ENCODE data around the gene DBH. TPM values are rescaled to one million over a fixed set of nuclear protein-coding genes. Genes with fewer than 3 reads are reported as not detected.

The DBH gene
- polyA plus RNA-seq, 1 donor (not counting 4 experiments of a cell fraction or from before 2014, with no cell fraction given) = not detected

DNA sequence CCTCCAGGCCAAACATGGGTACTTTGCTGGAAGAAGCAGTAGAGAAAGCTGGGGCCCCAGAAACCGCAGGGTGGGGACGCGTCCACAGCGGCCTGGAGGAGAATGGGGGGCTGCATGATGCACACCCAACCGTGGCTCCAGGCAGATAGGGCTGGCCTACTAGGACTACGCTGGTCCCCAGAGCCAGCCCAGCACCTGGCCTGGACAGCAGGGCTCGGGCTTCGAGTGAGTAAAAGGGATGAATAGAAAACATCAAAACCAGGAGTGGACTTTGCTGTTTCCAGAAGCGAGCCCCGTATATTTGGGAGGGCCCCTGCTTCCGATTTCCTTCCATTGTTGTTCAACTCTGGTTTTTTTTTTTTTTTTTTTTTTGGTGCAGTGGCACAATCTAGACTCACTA, 30.7 kb downstream of the DBH start:
- Histone ChIP-seq H3K27me3 (ENCODE audit: control insufficient read depth, extremely low read depth, insufficient read depth, low read length) (peaks cover 21% of the 10 kb centered on the region), H3K27ac (ENCODE audit: control insufficient read depth, insufficient read depth, low read length) (no peak overlapping the region), H3K4me2 (ENCODE audit: control insufficient read depth, extremely low read depth, insufficient read depth, low read depth, low read length) (no peak overlapping the region), H3K9ac (ENCODE audit: control insufficient read depth, extremely low read depth, insufficient read depth, low read length) (no peak overlapping the region), H3K4me1 (ENCODE audit: control insufficient read depth, extremely low read depth, insufficient read depth, low read length) (no peaks in the 10 kb centered on the region), H3K4me3 (ENCODE audit: control insufficient read depth in 2 of 3, extremely low read depth in 1 of 3, insufficient read depth in 2 of 3, low read depth in 1 of 3, low read length in 3 of 3) (no peak overlapping the region), H3K9me3 (ENCODE audit: control insufficient read depth, low read depth, low read length) (no peaks in the 10 kb centered on the region), H3K36me3 (ENCODE audit: control insufficient read depth in 2 of 2, extremely low read depth in 1 of 2, insufficient read depth in 2 of 2, low read length in 2 of 2) (no peaks in the 10 kb centered on the region), H2AFZ (ENCODE audit: control insufficient read depth, low read length) (no peak overlapping the region), H3K79me2 (ENCODE audit: control insufficient read depth, insufficient read depth, low read length) (no peaks in the 10 kb centered on the region), H3K9me1 (ENCODE audit: control insufficient read depth, extremely low read depth, insufficient read depth, low read length) (no peaks in the 10 kb centered on the region), H4K20me1 (ENCODE audit: control insufficient read depth, extremely low read depth, insufficient read depth, low read length) (no peaks in the 10 kb centered on the region)
- dilution Hi-C loops (cut with MboI; ENCODE audit: extremely low pct_ligation_motif_present, low sequenced_read_pairs) = no loop called here
- TF ChIP-seq, protein P1, sequence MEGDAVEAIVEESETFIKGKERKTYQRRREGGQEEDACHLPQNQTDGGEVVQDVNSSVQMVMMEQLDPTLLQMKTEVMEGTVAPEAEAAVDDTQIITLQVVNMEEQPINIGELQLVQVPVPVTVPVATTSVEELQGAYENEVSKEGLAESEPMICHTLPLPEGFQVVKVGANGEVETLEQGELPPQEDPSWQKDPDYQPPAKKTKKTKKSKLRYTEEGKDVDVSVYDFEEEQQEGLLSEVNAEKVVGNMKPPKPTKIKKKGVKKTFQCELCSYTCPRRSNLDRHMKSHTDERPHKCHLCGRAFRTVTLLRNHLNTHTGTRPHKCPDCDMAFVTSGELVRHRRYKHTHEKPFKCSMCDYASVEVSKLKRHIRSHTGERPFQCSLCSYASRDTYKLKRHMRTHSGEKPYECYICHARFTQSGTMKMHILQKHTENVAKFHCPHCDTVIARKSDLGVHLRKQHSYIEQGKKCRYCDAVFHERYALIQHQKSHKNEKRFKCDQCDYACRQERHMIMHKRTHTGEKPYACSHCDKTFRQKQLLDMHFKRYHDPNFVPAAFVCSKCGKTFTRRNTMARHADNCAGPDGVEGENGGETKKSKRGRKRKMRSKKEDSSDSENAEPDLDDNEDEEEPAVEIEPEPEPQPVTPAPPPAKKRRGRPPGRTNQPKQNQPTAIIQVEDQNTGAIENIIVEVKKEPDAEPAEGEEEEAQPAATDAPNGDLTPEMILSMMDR (optimal IDR thresholded peaks at IDR 0.05 in 1 of 3, IDR thresholded peaks at IDR 0.05 in 1 of 3, conservative IDR thresholded peaks at IDR 0.05 in 1 of 3; ENCODE audit: extremely low read depth in 1 of 3, insufficient read depth in 2 of 3, low read length in 3 of 3) = no peak
- no peak for TF ChIP-seq EZH2 (IDR thresholded peaks at IDR 0.05; ENCODE audit: low read length)
- FAIRE-seq = no peak
- no peak for DNase-seq (ENCODE audit: low read depth, low spot score)

DNA sequence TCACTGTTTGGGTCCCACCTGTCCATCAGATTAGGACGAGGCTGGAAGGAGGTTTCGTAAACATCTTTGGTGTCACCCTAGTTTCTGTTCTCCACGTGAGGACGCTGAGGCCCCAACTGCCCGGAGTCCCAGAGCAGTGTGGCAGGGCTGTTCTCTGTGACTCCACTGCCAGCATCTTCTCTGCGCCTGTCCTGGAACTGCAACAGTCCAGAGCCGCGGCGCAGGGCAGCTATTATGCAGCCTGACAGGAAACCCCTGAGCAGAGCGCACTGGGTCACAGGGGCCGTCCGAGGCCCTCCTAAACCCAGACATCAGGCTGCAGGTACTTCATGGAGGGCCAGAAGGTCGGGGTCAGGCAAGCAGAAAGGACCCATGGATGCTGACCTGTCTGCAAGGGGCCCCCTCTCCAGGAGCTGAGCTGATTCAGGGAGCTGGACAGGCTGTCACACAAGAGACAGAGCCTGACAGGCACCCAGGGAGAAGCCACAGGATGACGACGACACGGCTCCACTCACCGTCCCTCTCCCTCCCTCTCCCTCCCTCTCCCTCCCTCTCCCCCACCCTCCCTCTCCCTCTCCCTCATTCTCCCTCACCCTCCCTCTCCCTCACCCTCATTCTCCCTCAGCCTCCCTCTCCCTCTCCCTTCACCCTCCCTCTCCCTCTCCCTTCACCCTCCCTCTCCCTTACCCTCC, 31.7 kb downstream of the DBH start:
- Histone ChIP-seq H3K9me3 (ENCODE audit: control insufficient read depth, low read depth, low read length) (no peaks in the 10 kb centered on the region), H3K4me2 (ENCODE audit: control insufficient read depth, extremely low read depth, insufficient read depth, low read depth, low read length) (no peak overlapping the region), H3K27ac (ENCODE audit: control insufficient read depth, insufficient read depth, low read length) (no peak overlapping the region), H3K79me2 (ENCODE audit: control insufficient read depth, insufficient read depth, low read length) (no peaks in the 10 kb centered on the region), H3K4me1 (ENCODE audit: control insufficient read depth, extremely low read depth, insufficient read depth, low read length) (no peaks in the 10 kb centered on the region), H3K4me3 (ENCODE audit: control insufficient read depth in 2 of 3, extremely low read depth in 1 of 3, insufficient read depth in 2 of 3, low read depth in 1 of 3, low read length in 3 of 3) (no peak overlapping the region), H2AFZ (ENCODE audit: control insufficient read depth, low read length) (no peak overlapping the region), H3K9me1 (ENCODE audit: control insufficient read depth, extremely low read depth, insufficient read depth, low read length) (no peaks in the 10 kb centered on the region), H3K9ac (ENCODE audit: control insufficient read depth, extremely low read depth, insufficient read depth, low read length) (no peak overlapping the region), H3K36me3 (ENCODE audit: control insufficient read depth in 2 of 2, extremely low read depth in 1 of 2, insufficient read depth in 2 of 2, low read length in 2 of 2) (no peaks in the 10 kb centered on the region), H3K27me3 (ENCODE audit: control insufficient read depth, extremely low read depth, insufficient read depth, low read length) (peaks cover 10% of the 10 kb centered on the region), H4K20me1 (ENCODE audit: control insufficient read depth, extremely low read depth, insufficient read depth, low read length) (no peaks in the 10 kb centered on the region)
- TF ChIP-seq EZH2 (IDR thresholded peaks at IDR 0.05; ENCODE audit: low read length) = no peak
- TF ChIP-seq, protein P1 (optimal IDR thresholded peaks at IDR 0.05 in 1 of 3, IDR thresholded peaks at IDR 0.05 in 1 of 3, conservative IDR thresholded peaks at IDR 0.05 in 1 of 3; ENCODE audit: extremely low read depth in 1 of 3, insufficient read depth in 2 of 3, low read length in 3 of 3) = no peak
- FAIRE-seq (no peak), DNase-seq (ENCODE audit: low read depth, low spot score) (no peak)
- dilution Hi-C loops (cut with MboI; ENCODE audit: extremely low pct_ligation_motif_present, low sequenced_read_pairs) = no loop called here

Measured in keratinocyte (primary cell).